Placental pericyte (primary cell): ENCODE results near the gene TTLL10. TPM values are rescaled to one million over a fixed set of nuclear protein-coding genes. Genes with fewer than 3 reads are reported as not detected.

Experiments used
- small RNA-seq: library from RNA; depleted of rRNA; stranded (forward); fragments of <200 nt; gene quantifications from one replicate; pipeline ENCODE3, GENCODE V24; 2012; ENCODE audit warnings: low replicate concordance
- total RNA-seq: library from RNA; depleted of rRNA; stranded (reverse); fragments of >200 nt; gene quantifications from 2 replicates; pipeline ENCODE4 v1.2.3, GENCODE V29; 2012

The TTLL10 gene
- total RNA-seq, result not detected in 2 replicates

DNA sequence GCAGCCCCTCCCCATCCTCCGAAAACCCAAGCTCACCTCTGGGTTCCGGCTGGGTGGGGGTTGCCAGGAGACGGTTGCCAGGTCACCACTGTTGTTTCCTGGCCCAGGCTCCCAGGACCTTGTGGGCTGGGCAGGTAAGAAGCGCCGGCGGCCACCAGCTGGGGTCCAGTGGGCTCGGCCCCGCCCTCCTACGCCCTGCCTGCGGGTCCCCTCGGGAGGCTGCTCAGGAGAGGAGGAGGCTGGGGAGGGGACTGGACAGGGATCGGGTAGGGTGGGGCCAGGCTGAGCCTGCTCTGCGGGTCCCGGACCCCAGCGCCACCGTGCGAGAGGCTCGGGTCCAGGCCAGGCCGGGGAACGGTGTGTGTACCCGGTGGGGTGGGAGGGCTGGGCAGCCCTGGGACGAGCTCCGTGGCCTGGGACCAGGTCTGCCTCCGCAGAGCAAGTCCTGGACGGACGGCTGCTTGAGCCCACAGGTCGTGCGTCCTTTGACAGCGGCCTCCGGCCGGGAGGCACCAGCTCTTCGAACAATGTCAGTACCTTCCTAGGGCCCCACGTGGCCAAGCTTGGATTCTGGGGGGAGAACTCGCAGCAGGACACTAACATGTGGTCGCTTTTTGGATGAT is at the start of gene TTLL10:
Gene TTLL10, plus strand, starts transcription at position 88 of the 623 bp plus-strand sequence. CDS start 5,336 bp downstream, outside the sequence.

DNA sequence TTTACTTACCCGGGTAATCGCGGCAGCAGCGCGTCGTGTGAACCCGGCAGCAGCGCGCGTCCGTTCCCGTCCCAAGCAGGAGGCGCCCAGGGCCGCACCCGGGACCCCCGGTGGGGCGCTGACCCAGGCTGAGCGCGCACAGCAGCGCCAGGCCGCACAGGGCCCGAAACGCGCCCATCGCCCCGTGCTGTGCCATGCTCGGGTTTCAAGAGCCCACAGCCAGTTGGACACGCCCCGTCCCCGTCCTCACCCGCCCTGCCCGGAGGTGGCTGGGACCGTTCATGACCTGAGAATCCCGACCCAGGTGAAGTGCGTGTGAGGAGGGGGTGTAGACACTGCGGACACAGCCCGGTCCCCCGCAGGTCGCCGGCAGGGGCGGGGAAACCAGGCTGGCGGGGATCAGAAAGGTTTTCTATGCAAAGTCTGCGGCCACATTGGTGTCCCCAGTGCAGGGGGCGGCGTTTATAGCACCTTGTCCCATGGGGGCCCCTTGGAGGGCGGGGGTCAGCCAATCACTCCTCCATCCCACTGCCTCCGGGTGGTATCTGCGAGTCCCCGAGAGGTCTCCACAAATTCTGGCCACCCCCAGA is 32.8 kb downstream of the TTLL10 start, which contains the start of gene TNFRSF18:
Gene TNFRSF18, minus strand, starts transcription at position 217 of the 590 bp plus-strand sequence. Its CDS starts 21 bp downstream, at position 196.

DNA sequence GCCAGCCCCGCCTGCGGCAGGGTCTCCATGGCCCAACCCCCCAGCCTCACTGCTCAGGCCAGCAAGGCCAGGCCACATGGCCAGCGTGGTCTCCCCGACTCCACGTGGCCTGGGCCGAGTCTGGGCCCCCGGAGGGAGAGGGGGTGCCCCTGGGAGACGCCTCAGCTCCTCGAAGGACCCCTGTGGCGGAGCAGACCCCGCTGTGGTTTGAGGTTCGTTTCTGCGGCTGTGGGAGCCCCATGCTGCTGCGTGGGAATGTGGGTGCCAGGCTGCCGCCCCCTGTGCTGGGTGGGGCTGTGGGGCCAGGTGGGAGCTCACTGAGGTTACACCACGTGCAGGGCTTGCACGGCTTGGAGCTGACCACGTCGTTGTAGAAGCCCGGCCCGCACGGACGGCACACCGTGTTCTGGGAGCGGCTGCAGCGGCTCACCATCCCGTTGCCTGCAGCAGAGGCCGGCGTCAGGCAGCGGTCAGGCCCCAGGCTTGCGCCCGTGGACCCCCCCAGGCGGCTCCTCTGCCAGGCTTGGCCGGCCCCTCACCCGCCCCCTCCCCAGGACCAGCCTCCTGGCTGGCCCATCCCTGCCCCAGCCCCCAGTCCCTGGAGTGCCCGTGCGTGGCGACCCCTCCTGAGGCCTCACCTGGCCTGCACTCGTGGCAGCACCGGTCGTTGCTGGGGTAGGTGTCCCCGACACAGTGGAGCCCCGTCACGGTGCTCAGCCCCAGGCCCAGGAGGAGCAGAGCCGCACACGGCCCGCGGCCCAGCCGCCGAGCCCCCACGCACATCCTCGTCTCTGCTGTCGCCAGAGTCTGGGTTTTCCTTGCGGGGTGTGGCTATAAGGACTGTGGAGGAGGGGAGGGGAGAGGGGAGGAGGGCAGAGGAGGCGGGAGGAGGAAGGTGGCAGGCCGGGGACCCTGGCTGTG is 39.9 kb downstream of the TTLL10 start, which contains the start of gene TNFRSF4:
Gene TNFRSF4, minus strand, starts transcription at position 809 of the 921 bp plus-strand sequence. Its CDS starts 26 bp downstream, at position 783.

GRCh38 chr1:1231400-1232207 is 57.9 kb downstream of the TTLL10 start, which contains the start of gene SDF4:
SDF4 (minus strand) TSS chr1:1232001; CDS start chr1:1228772, 3,229 bp downstream.

DNA sequence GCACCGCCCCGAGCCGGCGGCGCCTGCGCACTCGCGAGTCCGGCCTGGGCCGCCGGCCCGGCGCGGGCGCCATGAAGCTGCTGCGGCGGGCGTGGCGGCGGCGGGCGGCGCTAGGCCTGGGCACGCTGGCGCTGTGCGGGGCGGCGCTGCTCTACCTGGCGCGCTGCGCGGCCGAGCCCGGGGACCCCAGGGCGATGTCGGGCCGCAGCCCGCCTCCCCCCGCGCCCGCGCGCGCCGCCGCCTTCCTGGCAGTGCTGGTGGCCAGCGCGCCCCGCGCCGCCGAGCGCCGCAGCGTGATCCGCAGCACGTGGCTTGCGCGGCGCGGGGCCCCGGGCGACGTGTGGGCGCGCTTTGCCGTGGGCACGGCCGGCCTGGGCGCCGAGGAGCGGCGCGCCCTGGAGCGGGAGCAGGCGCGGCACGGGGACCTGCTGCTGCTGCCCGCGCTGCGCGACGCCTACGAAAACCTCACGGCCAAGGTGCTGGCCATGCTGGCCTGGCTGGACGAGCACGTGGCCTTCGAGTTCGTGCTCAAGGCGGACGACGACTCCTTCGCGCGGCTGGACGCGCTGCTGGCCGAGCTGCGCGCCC is 58.6 kb downstream of the TTLL10 start, which contains the start of gene B3GALT6:
Gene B3GALT6, plus strand, starts transcription at position 30 of the 588 bp plus-strand sequence. Its CDS starts 42 bp downstream, at position 72.

GRCh38 chr1:1246577-1247340 is 73.1 kb downstream of the TTLL10 start, which contains the start of gene C1QTNF12:
C1QTNF12 (minus strand) TSS chr1:1246722; CDS start chr1:1246690, 32 bp downstream.

Small RNAs within 50 kb of the gene (small RNA-seq; reads per million reads assigned to genes)
- gene MIR200A (0.13 reads per million), gene MIR200B (1.3 reads per million, percentile 55 among the genes with 10 or more reads in this experiment), gene MIR429 (not detected)

Other genes starting within 250 kb of the TTLL10 start
- 1.1 and 2.9 TPM in 2 replicates for gene SAMD11, start 250.0 kb upstream of the TTLL10 start, total RNA-seq
- gene NOC2L, start 214.6 kb upstream of the TTLL10 start, total RNA-seq, result 72.9 and 162 TPM in 2 replicates
- 10.1 and 22.9 TPM in 2 replicates for gene KLHL17, start 213.3 kb upstream of the TTLL10 start, total RNA-seq
- gene PLEKHN1, start 207.4 kb upstream of the TTLL10 start, total RNA-seq, result 0.66 and 4.9 TPM in 2 replicates
- gene PERM1, start 191.8 kb upstream of the TTLL10 start, total RNA-seq, result not detected in 2 replicates
- gene HES4, start 173.8 kb upstream of the TTLL10 start, total RNA-seq, result 4.2 and 16.8 TPM in 2 replicates
- gene ISG15, start 160.4 kb upstream of the TTLL10 start, total RNA-seq, result 106 and 138 TPM in 2 replicates
- 104 and 155 TPM in 2 replicates for gene AGRN, start 153.8 kb upstream of the TTLL10 start, total RNA-seq
- gene RNF223, start 99.6 kb upstream of the TTLL10 start, total RNA-seq, result not detected in 2 replicates
- gene C1orf159, start 57.8 kb upstream of the TTLL10 start, total RNA-seq, result 9.0 and 24.8 TPM in 2 replicates
- not detected in 2 replicates for gene TNFRSF18, start 32.7 kb downstream of the TTLL10 start, total RNA-seq
- not detected in 2 replicates for gene TNFRSF4, start 40.3 kb downstream of the TTLL10 start, total RNA-seq
- 104 and 223 TPM in 2 replicates for gene SDF4, start 58.1 kb downstream of the TTLL10 start, total RNA-seq
- gene B3GALT6, start 58.4 kb downstream of the TTLL10 start, total RNA-seq, result 34.4 and 38.5 TPM in 2 replicates
- gene C1QTNF12, start 72.8 kb downstream of the TTLL10 start, total RNA-seq, result 0.44 and 1.3 TPM in 2 replicates
- gene UBE2J2, start 100.0 kb downstream of the TTLL10 start, total RNA-seq, result 50.1 and 62.3 TPM in 2 replicates
- gene SCNN1D, start 106.6 kb downstream of the TTLL10 start, total RNA-seq, result 0.57 and 1.3 TPM in 2 replicates
- 37.2 and 53.4 TPM in 2 replicates for gene ACAP3, start 134.1 kb downstream of the TTLL10 start, total RNA-seq
- 23.0 and 37.4 TPM in 2 replicates for gene PUSL1, start 134.7 kb downstream of the TTLL10 start, total RNA-seq
- gene INTS11, start 150.8 kb downstream of the TTLL10 start, total RNA-seq, result 83.8 and 94.6 TPM in 2 replicates
- gene CPTP, start 150.9 kb downstream of the TTLL10 start, total RNA-seq, result 20.8 and 28.1 TPM in 2 replicates
- gene TAS1R3, start 157.4 kb downstream of the TTLL10 start, total RNA-seq, result 0.14 and 1.3 TPM in 2 replicates
- gene DVL1, start 175.5 kb downstream of the TTLL10 start, total RNA-seq, result 56.5 and 159 TPM in 2 replicates
- gene MXRA8, start 184.7 kb downstream of the TTLL10 start, total RNA-seq, result 342 and 367 TPM in 2 replicates
- 78.1 and 134 TPM in 2 replicates for gene AURKAIP1, start 201.3 kb downstream of the TTLL10 start, total RNA-seq
- 96.1 and 129 TPM in 2 replicates for gene CCNL2, start 225.5 kb downstream of the TTLL10 start, total RNA-seq
- gene MRPL20, start 233.4 kb downstream of the TTLL10 start, total RNA-seq, result 51.9 and 91.8 TPM in 2 replicates
- gene ANKRD65, start 247.4 kb downstream of the TTLL10 start, total RNA-seq, result under 0.01 and 0.14 TPM in 2 replicates